Stimulated activated naive CD8-positive, alpha-beta T cell treated with anti-CD3 and anti-CD28 coated beads, Interleukin-15, Interleukin-2, amounts not matched to agents 100 U/mL and 50 U/mL, for 24 hours (primary cell): ENCODE results near the gene TACC3.

ENCODE experiments used
- ATAC-seq: fragments of 150-1000 bp; cut with Tn5 transposase; one replicate; pipeline ENCODE4 v1.10.0; 2021
- DNase-seq: peaks from one replicate; pipeline ENCODE4 v3.0.0; 2021

The TACC3 gene

GRCh38 chr4:1760521-1761071 is 39.3 kb downstream of the TACC3 start:
- no peak for DNase-seq
- no peak for ATAC-seq

GRCh38 chr4:1761130-1761689 is 39.9 kb downstream of the TACC3 start:
- ATAC-seq (no peak), DNase-seq (no peak)

GRCh38 chr4:1762264-1763010 is 41.1 kb downstream of the TACC3 start:
- no peak for ATAC-seq

GRCh38 chr4:1763070-1763549 is 41.8 kb downstream of the TACC3 start:
- DNase-seq: no peak
- ATAC-seq: no peak

More at GRCh38 chr4:1762264-1763010, 41.1 kb downstream of the TACC3 start:
- no peak for DNase-seq

DNA sequence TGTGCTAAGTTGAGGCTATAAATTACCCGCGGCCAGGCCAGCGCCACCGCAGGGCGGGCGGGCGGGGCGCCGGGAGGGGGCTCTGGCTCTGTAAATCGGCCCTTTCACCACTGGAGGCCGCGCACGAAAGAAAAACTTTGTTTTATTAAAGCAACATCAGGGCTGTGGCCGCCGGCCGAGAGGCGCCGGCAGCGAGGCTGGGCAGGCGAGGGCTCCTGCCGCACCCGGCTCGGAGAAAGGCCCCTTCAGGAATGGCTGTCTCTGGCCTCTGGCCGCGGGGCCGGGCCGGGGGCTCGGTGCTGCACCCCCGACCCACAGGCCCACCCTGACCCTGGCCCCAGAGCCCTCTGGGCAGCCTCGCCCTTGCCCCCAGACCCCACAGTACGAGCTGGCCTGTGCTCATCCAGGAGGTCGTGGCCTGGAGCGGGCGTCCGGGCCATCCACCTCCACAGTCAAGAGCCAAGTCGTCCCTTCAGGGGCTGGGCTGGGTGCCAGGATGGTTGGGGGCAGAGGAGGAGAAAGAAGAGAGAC is 42.3 kb downstream of the TACC3 start:
- ATAC-seq (no peak), DNase-seq (no peak)

GRCh38 chr4:1764670-1765069 is 43.3 kb downstream of the TACC3 start:
- no peak for ATAC-seq
- DNase-seq: no peak

DNA sequence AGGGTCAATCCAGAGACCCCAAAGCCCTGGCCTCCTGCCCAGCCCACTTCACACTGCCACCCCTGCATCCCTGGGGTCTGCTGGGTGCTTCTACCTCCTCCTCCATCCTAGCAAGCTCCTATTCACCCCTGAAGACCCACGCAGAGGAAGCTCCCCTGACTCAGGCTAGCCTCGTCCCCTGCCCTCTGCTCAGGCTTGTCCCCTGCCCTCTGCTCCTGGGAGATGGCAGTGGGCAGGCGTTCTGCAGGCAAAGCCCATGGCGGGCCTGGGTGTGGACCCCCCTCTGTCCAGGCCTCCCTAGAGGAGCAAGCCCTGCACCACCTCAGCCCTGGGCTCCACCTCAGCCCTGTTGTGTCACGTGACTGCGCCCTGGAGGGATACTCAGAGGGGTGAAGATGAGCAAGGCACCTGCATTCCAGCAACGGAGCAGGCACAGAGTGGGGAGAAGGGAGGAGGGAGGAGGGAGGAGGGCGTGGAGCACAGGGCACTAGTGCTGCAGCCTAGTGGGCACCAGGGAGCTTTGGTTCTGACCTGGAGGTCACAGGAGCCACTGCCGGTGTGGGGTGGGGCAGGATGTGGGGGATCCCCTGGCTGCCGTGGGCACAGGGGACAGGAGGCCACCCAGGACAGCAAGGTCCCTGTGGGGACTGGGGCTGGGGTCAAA is 44.2 kb downstream of the TACC3 start:
- ATAC-seq: no peak
- DNase-seq: no peak

DNA sequence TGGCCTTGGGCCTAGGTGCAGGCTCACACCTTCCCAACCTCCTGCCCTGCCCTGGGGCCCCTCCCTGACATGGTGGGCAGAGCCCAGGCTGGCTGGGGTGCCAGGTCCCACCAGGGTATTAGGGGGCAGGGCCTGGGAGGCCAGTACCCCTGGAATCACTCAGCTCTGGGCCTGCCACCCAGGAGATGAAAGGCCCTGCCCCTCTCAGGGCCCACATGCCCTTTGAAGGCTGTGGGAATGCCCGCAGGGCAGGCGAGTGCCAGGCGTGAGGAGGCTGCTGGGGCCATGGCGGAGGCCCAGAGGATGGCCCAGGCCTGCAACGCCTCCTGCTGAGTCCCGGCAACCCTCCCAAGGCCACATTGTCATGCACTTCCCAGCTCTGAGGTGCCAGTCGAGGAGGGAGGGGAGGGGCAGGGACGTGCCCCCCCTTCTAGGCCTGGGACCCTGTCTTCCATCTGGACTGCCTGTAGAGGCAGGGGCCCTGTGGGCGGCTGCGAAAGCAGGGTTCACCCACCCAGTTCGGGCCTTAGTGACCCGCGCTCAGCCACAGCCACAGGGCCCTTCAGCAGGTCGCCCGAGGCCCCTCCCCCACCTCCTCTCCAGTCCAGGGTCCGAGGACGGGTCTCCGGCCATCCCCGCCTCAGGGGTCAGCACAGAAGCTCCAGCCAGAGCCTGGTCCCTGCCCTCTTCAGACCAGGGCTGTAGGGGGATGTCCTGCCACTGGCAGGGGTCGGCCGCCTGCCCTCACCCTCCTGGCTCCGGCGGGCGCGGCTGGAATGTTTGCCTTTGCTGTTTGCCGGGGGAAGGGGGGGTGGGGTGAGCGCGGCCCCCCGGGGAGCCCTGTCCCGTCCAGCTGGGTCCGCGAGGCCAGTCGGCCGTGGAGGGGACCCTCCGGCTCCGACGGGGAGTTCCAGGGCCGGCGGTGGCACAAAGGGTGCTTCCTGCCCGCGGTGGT is 45.1 kb downstream of the TACC3 start:
- DNase-seq: no peak
- no peak for ATAC-seq

GRCh38 chr4:1767061-1767769 is 45.9 kb downstream of the TACC3 start:
- ATAC-seq (no peak), DNase-seq (no peak)

GRCh38 chr4:1767770-1768366 is 46.5 kb downstream of the TACC3 start:
- DNase-seq: peak; percentile 51

DNA sequence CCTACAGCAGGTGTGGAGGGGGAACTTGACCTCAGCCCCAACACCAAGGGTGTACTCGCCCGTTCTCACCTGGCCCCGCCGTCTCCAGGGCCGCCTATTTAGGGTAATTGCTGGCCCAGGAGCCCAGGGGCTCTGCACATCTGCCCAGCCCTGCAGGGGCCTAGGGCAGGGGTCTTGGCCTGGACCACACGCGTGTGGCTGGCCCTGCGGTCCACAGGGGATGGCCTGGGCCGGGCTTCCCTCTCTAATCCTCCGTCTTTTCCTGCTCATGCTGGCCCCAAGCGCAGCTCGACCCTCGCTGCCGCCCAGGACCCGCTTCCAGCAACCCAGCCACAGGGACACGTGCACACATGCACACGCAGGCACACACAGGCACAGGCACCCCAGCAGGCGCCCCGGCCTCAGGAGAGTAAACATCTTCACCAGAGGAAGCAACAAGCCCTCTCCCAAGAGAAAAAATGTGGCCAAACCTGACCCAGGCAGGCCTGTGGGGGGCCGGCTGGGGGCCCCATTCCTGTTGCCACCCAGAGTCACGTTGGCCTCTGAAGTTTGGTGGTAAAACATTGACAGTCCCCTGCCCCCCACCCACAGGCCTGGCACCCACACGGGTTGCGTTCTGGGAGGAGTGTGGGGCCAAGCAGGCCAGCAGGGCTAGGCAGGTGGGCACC is 47.2 kb downstream of the TACC3 start:
- ATAC-seq (no peak), DNase-seq (no peak)

More at GRCh38 chr4:1767770-1768366, 46.5 kb downstream of the TACC3 start:
- no peak for ATAC-seq

DNA sequence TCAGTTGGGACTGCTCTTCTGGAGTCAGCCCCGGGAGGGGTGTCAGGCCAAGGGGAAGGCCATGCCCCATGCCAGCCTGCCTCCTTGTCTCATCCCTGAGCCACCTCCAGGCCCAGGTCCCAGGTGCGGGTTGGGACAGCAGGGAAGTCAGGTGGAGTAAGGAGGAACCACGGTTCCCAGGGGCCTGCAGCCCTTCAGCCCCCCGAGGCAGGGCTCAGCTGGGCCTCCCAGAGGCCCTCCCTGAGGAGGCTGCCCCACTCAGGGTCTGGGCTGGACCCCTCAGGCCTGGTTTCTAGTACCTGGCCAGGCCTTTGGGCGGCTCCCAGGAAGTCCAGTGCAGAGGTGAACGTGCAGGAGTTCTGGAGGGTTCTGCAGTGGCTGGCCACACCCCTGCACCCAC is 48.4 kb downstream of the TACC3 start:
- DNase-seq (no peak), ATAC-seq (no peak)

- DNase-seq (no peak), ATAC-seq (no peak)
Observed at GRCh38 chr4:1770245-1770644, 48.9 kb downstream of the TACC3 start.

DNA sequence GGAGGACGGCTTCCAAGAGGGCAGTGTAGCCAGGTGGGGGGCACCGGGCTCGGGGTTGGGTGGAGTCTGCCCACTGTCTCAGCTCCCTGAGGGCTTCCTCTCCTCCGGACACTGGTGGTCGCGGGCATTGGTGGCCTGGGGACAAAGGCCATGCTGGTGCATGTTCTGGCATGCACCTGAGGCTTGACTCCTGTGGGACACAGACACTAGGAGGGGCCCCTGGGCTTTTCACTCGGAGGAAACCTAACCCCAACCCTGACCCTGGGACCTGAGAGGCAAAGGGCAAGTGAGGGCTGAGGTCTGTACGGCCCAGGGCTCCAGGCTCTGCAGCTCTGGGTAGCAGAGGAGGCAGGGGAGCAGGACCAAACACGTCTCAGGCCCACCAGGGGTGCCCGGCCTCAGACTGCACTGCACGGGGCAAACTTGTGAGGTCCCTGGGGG is 49.5 kb downstream of the TACC3 start:
- DNase-seq (no peak), ATAC-seq (no peak)

- DNase-seq (peak; percentile 43), ATAC-seq (peak; percentile 28)
Observed at GRCh38 chr4:1771555-1772305, 50.4 kb downstream of the TACC3 start.

GRCh38 chr4:1772853-1773538 is 51.7 kb downstream of the TACC3 start:
- DNase-seq: no peak
- ATAC-seq: no peak

DNA sequence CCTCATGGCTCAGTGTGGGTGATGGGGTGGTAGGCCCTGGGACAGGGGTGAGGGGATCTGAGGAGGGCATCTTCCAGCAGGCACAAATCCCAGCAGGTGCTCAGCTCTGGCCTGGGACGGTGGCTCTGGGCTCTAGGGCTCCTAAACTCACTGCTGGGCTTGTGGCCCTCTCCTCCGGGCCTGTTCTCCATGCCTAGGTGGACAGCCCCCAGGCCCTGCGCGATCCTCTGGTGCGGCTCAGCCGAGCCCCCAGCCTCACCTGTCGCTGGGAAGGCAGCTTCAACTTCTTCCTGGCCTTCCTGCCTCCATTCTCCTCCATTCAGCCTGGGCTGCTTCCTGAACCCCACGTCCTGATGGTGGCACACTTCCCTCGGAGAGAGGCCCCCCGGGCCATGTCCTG is 52.4 kb downstream of the TACC3 start:
- DNase-seq: no peak
- ATAC-seq: no peak

GRCh38 chr4:1775731-1776500 is 54.6 kb downstream of the TACC3 start:
- no peak for ATAC-seq

More at GRCh38 chr4:1775731-1776500, 54.6 kb downstream of the TACC3 start:
- no peak for DNase-seq
